Stomach (tissue), 9 donors: Measurements from ENCODE around the gene SERPIND1. TPM values are rescaled to one million over a fixed set of nuclear protein-coding genes. Genes with fewer than 3 reads are reported as not detected.
A peak's percentile ranks its signal among the peaks of the same experiment; 100 is the strongest.

ENCODE experiments used
- DNase-seq, 2 donors: peaks; one replicate each; pipeline versions ENCODE4 v3.0.0 to v3.0.0-alpha.2; 2013 to 2019
- H3K27ac ChIP-seq, 5 donors: fragments of 200-600 bp in 4 of 5; sonication (generic) in 4 of 5; one replicate each; pipeline ENCODE4 v1.5.1; 2013 to 2019; ENCODE audit warnings: mild to moderate bottlenecking in 1 of 5, moderate library complexity in 1 of 5
- H3K27me3 ChIP-seq, 3 donors: fragments of 200-600 bp; sonication (generic); one replicate each; pipeline ENCODE4 v1.5.1; 2017 to 2019; ENCODE audit warnings: mixed run types in 1 of 3
- H3K36me3 ChIP-seq, 4 donors: fragments of 200-600 bp; sonication (generic); 1 replicate in 3 of 4; 2 replicates in 1 of 4; pipeline ENCODE4 v1.5.1; 2016 to 2019
- H3K4me1 ChIP-seq, 4 donors: fragments of 200-600 bp; sonication (generic); one replicate each; pipeline ENCODE4 v1.5.1; 2016 to 2019
- H3K4me3 ChIP-seq, 4 donors: fragments of 200-600 bp; sonication (generic) in 3 of 4; one replicate each; pipeline ENCODE4 v1.5.1; 2016 to 2019; ENCODE audit warnings: mild to moderate bottlenecking in 1 of 4
- H3K9me3 ChIP-seq, 4 donors: fragments of 200-600 bp; sonication (generic); one replicate each; pipeline ENCODE4 v1.5.1; 2016 to 2019
- EP300 ChIP-seq: sonication (generic); formaldehyde crosslinking; IDR thresholded peaks from one replicate; pipeline ENCODE4 v1.6.1; 2017; ENCODE audit warnings: antibody characterized with exemption
- POLR2A ChIP-seq, 4 donors: fragments of 450-650 bp; IDR thresholded peaks; one replicate each; pipeline ENCODE4 v1.6.1; 2016; ENCODE audit warnings: antibody characterized with exemption in 4 of 4, control low read depth in 2 of 4, mild to moderate bottlenecking in 1 of 4, moderate library complexity in 1 of 4
- POLR2AphosphoS5 ChIP-seq, 3 donors: sonication (generic); formaldehyde crosslinking; IDR thresholded peaks; one replicate each; pipeline ENCODE4 v1.6.1; 2016; ENCODE audit warnings: antibody characterized with exemption in 3 of 3
- WGBS, 5 donors: extraction: QIAGEN DNeasy Blood & Tissue Kit in 3 of 5; methylation state at CpG; one replicate each; pipeline versions ENCODE4 v1.1.5 to v1.1.7; 2013 to 2018; 5-methylcytosine and 5-hydroxymethylcytosine counted together
- intact Hi-C: fragments of 100-400 bp; cut with DNase I; formaldehyde crosslinking; loops from one replicate; pipeline ENCODE4 v1.15.1; 2023; ENCODE audit warnings: low total_unique reads
- polyA plus RNA-seq, 3 donors: library from polyadenylated mRNA; stranded (reverse); fragments of 200-250 nt; gene quantifications; one replicate each; pipeline ENCODE4 v1.2.3, GENCODE V29; 2013
- total RNA-seq, 5 donors: library from RNA; depleted of rRNA; stranded (reverse); fragments of >200 nt; gene quantifications; one replicate each; pipeline versions ENCODE4 v1.1.0 to v1.2.3, GENCODE V29; 2014 to 2016
- TF ChIP-seq, protein P1 (sequence below), 7 experiments: fragments of 450-650 bp in 4 of 7; fragments of 200-600 bp in 3 of 7; sonication (generic) in 3 of 7; IDR thresholded peaks; one replicate each; pipeline ENCODE4 v1.5.1; 2016 to 2019; ENCODE audit warnings: antibody characterized with exemption in 7 of 7, control low read depth in 2 of 7, mild to moderate bottlenecking in 1 of 7
- donor health status: healthy with polysubstance abuse.
- donor health status: Bipolar disorder and iron deficiency.
- donor health status: healthy.

The SERPIND1 gene
- total and polyA plus RNA-seq, 8 donors = 0.10 to 0.55 (median 0.46) TPM; not detected in 5

DNA sequence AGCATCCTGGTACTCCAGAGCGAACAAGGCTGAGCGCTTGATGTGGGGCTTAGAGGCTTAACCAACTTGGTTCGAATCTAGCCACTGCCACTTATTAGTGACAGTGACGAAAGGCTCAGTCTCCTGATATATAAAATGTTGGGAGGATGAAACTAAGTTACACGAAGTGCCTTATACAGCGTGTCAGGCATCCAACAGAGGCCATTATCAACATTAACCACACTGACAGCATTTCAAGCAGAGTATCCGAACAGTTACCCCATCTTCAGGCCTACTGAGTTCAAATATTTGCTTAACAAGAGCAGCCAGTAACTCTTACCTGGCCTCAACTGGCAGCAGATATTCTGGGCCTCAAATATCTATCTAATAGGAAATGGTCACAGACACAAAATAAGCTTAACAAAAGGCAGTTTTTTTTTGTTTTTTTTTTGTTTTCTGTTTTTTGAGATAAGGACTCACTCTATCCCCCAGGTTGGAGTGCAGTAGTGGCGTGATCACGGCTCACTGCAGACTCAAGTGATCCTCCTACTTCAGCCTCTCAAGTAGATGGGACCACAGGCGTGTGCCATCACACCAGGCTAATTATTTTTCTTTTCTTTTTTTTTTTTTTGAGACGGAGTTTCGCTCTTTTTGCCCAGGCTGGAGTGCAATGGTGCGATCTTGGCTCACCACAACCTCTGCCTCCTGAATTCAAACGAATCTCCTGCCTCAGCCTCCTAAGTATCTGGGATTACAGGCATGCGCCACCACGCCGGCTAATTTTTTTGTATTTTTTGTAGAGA lies 2.9 kb downstream of the SERPIND1 start:
- no peak for TF ChIP-seq POLR2AphosphoS5 (IDR thresholded peaks at IDR 0.05)
- no peak for TF ChIP-seq POLR2A (IDR thresholded peaks at IDR 0.05)
- TF ChIP-seq, protein P1, sequence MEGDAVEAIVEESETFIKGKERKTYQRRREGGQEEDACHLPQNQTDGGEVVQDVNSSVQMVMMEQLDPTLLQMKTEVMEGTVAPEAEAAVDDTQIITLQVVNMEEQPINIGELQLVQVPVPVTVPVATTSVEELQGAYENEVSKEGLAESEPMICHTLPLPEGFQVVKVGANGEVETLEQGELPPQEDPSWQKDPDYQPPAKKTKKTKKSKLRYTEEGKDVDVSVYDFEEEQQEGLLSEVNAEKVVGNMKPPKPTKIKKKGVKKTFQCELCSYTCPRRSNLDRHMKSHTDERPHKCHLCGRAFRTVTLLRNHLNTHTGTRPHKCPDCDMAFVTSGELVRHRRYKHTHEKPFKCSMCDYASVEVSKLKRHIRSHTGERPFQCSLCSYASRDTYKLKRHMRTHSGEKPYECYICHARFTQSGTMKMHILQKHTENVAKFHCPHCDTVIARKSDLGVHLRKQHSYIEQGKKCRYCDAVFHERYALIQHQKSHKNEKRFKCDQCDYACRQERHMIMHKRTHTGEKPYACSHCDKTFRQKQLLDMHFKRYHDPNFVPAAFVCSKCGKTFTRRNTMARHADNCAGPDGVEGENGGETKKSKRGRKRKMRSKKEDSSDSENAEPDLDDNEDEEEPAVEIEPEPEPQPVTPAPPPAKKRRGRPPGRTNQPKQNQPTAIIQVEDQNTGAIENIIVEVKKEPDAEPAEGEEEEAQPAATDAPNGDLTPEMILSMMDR (IDR thresholded peaks at IDR 0.05) = no peak
- TF ChIP-seq EP300 = no peak
- intact Hi-C loops = no loop called here
- Histone ChIP-seq H3K27me3 (no peaks in the 10 kb centered on the region), H3K36me3 (peaks cover 14 to 69% (median 61%) of the 10 kb centered on the region in 4 donors), H3K4me3 (no peak overlapping the region), H3K9me3 (no peaks in the 10 kb centered on the region), H3K4me1 (peaks cover 5 to 21% (median 9%) of the 10 kb centered on the region in 4 donors), H3K27ac (peak overlapping the region in 2 of 5 donors; percentile 14 to 50)
- WGBS, 5 donors = 89 to 92% (median 90%) methylated on average over 17 of the region's 17 CpGs
- DNase-seq = no peak

DNA sequence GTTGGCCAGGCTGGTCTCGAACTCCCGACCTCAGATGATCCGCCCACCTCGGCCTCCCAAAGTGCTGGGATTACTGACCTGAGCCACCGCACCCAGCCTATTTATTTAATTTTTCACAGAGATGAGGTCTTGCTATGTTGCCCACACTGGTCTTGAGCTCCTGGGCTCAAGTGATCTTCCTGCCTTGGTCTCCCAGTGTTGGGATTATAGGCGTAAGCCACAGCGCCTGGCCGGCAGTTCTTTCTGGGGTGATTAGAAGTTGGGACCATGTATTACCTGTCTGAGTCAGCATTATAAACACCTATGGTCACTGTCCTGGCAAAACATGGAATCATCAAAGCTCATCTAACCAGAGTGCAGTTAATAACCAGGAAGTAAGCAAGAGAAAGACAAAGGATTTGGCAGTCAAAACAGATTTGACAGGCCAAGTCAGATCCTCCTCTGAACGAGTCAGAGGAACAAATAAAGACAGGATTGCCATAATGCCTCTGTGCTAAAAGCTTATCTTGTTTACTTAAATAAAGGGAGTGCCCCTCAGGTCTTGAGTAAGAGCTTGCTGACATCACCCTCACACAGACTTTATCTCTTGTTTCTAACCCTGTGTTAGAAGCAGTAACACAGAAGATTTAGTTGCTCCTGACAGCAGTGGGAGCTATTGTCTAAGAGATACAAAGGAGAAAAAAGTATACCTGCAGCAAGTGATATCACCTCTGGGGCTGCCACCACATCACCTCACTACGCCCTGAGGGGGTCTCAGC lies 3.7 kb downstream of the SERPIND1 start:
- peaks cover 5 to 21% (median 9%) of the 10 kb centered on the region in 4 donors for H3K4me1 ChIP-seq
- intact Hi-C loops = no loop called here
- H3K36me3 ChIP-seq = peaks cover 16 to 69% (median 62%) of the 10 kb centered on the region in 4 donors
- H3K27me3 ChIP-seq = no peaks in the 10 kb centered on the region
- peak in 1 of 2 donors; percentile 86 for DNase-seq
- 62 to 80% (median 70%) methylated on average over 10 of the region's 10 CpGs for WGBS, 5 donors
- peak overlapping the region in 3 of 5 donors; percentile 14 to 52 (median 50) for H3K27ac ChIP-seq
- TF ChIP-seq POLR2A (IDR thresholded peaks at IDR 0.05) (no peak), POLR2AphosphoS5 (IDR thresholded peaks at IDR 0.05) (peak in 1 of 3 donors; percentile 76)
- no peak overlapping the region for H3K4me3 ChIP-seq
- H3K9me3 ChIP-seq = no peaks in the 10 kb centered on the region

DNA sequence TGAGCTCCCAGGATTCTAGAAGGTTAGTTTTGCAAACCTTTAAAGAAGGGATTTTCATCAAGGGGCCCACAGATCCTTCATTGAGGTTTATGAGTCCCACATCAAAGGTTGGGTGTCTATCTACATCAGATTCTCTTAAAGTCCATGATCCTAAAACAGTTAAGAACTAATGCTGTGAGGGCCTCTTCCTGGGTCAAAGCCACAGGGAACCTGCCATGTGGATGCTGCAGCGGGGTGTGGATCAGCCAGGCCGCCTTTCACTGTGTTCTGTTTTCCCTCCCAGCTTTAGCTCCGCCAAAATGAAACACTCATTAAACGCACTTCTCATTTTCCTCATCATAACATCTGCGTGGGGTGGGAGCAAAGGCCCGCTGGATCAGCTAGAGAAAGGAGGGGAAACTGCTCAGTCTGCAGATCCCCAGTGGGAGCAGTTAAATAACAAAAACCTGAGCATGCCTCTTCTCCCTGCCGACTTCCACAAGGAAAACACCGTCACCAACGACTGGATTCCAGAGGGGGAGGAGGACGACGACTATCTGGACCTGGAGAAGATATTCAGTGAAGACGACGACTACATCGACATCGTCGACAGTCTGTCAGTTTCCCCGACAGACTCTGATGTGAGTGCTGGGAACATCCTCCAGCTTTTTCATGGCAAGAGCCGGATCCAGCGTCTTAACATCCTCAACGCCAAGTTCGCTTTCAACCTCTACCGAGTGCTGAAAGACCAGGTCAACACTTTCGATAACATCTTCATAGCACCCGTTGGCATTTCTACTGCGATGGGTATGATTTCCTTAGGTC lies 5.3 kb downstream of the SERPIND1 start:
- no peaks in the 10 kb centered on the region for H3K9me3 ChIP-seq
- peaks cover 19 to 69% (median 63%) of the 10 kb centered on the region in 4 donors for H3K36me3 ChIP-seq
- 84 to 92% (median 89%) methylated on average over 25 of the region's 25 CpGs for whole genome bisulfite sequencing, 5 donors
- H3K4me3 ChIP-seq = no peak overlapping the region
- TF ChIP-seq, protein P1 (IDR thresholded peaks at IDR 0.05) = no peak
- TF ChIP-seq EP300 (no peak), POLR2AphosphoS5 (IDR thresholded peaks at IDR 0.05) (no peak), POLR2A (IDR thresholded peaks at IDR 0.05) (no peak)
- DNase-seq = no peak
- no peak overlapping the region for H3K27ac ChIP-seq
- peaks cover 5 to 13% (median 9%) of the 10 kb centered on the region in 4 donors for H3K4me1 ChIP-seq
- no peaks in the 10 kb centered on the region for H3K27me3 ChIP-seq
- intact Hi-C loops = no loop called here

DNA sequence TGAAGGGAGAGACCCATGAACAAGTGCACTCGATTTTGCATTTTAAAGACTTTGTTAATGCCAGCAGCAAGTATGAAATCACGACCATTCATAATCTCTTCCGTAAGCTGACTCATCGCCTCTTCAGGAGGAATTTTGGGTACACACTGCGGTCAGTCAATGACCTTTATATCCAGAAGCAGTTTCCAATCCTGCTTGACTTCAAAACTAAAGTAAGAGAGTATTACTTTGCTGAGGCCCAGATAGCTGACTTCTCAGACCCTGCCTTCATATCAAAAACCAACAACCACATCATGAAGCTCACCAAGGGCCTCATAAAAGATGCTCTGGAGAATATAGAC lies 5.9 kb downstream of the SERPIND1 start:
- WGBS, 5 donors = 85 to 91% (median 88%) methylated on average over 5 of the region's 5 CpGs
- no peak for DNase-seq
- Histone ChIP-seq H3K4me3 (no peak overlapping the region), H3K27me3 (no peaks in the 10 kb centered on the region), H3K4me1 (peaks cover 5 to 13% (median 9%) of the 10 kb centered on the region in 4 donors), H3K36me3 (peaks cover 19 to 69% (median 61%) of the 10 kb centered on the region in 4 donors), H3K9me3 (no peaks in the 10 kb centered on the region), H3K27ac (no peak overlapping the region)
- intact Hi-C loops = no loop called here
- TF ChIP-seq, protein P1 (IDR thresholded peaks at IDR 0.05) = no peak
- no peak for TF ChIP-seq POLR2A (IDR thresholded peaks at IDR 0.05)
- no peak for TF ChIP-seq EP300
- TF ChIP-seq POLR2AphosphoS5 (IDR thresholded peaks at IDR 0.05) = no peak
